NOMO-1 (cell line): ENCODE measurements around the gene MECP2.

Experiments used
- DNase-seq, 2 experiments: peaks; one replicate each; lab custom pipeline; 2025; ENCODE audit not compliant: unreplicated experiment in 2 of 2; lab: John Stamatoyannopoulos, UW

Gene MECP2

DNA sequence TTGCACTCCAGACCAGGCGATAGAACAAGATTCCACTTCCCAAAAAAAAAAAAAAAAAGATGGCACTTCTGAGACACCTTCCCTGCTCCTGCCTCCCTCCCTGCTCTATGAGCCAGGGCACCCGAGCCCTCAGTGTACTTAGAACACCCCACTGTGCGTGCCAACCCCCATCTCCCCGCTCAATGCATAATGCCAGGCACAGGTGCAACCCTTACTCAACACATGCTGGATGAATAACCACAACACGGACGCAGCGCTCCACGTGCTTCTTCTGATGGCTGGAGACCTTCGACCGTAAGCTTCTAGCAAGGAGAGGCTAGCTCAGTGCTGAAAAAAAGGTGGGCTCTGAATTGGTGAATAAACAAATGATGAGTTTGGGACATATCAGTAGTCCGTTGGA, 57.9 kb downstream of the MECP2 start:
- no peak for DNase-seq

DNA sequence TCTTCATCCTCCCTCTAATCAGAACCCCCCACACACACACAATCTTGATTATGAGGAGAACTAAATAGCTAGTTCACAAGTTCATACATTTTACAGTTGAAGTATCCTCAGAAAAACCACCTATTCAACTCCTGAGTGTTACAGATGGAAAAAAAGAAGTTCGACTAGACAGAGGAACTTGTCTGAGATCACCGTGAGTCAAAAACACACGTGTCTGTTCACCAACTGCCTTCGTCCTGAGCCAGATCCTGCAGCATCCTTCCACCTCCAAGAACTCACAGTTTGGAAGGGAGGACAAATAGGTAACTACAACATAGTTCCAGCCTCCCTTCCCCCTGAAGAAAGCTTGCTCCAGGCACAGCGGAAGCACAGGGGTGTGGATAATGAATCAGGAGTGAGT, 58.9 kb downstream of the MECP2 start:
- DNase-seq = no peak

- no peak for DNase-seq
Measured at GRCh38 chrX:154037754-154038153, 59.8 kb downstream of the MECP2 start.

DNA sequence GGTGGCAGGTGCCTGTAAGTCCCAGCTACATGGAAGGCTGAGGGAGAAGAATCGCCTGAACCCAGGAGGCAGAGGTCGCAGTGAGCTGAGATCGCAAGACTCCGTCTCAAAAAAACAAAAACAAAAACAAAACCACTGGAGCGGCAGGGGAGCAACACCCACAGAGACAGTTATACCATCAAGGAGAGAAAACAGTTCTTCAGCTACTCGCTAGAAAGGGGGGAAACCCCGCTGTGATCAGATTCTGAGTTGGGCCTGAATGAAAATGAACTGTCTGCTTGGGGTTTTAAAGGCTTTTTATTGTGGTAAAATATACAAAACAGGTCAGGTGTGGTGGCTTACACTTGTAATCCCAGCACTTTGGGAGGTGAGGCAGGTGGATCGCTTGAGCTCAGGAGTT, 61.0 kb downstream of the MECP2 start:
- no peak for DNase-seq

DNA sequence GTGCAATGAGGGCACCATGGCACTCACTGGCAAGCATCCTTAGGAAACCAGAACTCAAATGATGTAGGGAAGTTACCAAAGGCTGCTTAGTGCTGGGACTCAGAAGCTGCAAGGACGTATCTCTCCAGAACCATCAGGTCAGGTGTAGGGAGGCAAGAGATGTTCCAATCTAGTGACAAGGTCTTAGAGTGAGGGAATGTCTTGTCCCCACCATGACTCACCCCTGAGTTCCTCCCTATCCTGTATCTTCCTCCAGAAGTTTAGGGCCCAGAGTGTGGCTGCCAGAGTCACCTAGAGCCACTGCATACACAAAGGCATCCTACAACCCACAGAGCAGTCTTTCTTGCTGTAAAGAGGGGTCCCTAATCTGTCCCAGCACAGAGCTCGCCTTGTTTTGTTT, 63.7 kb downstream of the MECP2 start:
- DNase-seq = no peak

- no peak for DNase-seq
Measured at GRCh38 chrX:154032653-154033052, 64.9 kb downstream of the MECP2 start.

- DNase-seq = no peak
Measured at GRCh38 chrX:154032160-154032559, 65.4 kb downstream of the MECP2 start.

DNA sequence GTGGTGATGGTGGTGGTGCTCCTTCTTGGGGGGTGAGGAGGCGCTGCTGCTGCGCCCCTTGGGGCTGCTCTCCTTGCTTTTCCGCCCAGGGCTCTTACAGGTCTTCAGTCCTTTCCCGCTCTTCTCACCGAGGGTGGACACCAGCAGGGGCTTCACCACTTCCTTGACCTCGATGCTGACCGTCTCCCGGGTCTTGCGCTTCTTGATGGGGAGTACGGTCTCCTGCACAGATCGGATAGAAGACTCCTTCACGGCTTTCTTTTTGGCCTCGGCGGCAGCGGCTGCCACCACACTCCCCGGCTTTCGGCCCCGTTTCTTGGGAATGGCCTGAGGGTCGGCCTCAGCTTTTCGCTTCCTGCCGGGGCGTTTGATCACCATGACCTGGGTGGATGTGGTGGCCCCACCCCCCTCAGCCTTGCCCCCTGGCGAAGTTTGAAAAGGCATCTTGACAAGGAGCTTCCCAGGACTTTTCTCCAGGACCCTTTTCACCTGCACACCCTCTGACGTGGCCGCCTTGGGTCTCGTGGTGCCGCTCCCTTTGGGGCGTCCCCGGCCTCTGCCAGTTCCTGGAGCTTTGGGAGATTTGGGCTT, 66.7 kb downstream of the MECP2 start:
- no peak for DNase-seq

GRCh38 chrX:154030266-154030665, 67.3 kb downstream of the MECP2 start:
- DNase-seq = no peak

DNA sequence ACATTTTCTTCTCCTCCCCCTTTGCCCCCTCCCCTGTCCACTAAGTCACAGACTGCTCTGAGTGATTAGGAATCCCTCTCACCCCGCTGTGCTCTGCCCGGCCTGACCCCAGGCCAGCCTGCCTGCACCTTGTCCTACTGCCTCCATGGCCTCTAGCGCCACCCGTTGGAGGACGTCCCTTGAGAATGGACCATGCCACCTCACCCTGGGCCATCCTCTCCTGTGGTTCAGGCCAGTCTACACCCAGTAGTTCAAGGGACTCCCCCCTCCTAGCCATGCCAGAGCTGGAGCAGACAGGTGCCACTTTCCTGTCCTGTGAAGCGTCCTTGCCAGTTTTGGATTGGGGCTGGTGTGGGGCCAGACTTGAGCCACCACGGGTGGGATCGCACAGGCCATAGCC, 68.1 kb downstream of the MECP2 start:
- DNase-seq = no peak

DNA sequence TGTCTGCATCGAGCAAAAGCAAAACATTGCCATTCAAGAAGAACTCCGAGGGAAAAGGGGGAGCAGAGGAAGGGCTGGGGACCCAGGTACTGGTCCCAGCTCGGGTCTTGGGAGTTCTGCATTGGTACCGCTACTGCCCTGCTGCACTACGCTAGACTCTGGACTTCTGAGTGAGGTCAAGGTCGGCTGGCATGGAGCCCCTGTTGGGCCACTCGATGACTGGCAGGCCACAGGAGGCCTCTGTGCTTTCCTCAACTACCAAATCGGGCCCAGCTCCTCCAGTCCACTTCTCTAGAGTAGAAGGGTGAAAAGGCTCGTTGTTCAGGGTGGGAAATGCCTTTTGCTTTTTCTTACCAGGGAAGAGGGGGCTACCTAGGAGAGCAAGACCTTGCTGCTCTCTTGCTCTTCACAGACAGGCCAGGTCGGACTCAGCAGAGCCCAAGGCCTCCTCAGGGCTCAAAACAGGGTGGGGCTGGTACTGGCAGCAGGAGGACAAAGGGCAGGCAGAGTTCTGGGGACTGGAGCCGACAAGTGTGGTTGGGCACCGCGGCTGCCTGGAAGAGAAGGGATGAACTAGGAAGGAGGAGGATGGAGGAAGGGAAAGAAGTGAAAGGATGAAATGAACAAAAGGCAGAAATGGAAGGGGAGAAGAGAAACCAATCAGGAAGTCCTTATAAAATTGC, 68.9 kb downstream of the MECP2 start:
- no peak for DNase-seq

- DNase-seq = no peak
Measured at GRCh38 chrX:154027986-154028385, 69.5 kb downstream of the MECP2 start.

- DNase-seq = no peak
Measured at GRCh38 chrX:154027022-154027402, 70.5 kb downstream of the MECP2 start.

DNA sequence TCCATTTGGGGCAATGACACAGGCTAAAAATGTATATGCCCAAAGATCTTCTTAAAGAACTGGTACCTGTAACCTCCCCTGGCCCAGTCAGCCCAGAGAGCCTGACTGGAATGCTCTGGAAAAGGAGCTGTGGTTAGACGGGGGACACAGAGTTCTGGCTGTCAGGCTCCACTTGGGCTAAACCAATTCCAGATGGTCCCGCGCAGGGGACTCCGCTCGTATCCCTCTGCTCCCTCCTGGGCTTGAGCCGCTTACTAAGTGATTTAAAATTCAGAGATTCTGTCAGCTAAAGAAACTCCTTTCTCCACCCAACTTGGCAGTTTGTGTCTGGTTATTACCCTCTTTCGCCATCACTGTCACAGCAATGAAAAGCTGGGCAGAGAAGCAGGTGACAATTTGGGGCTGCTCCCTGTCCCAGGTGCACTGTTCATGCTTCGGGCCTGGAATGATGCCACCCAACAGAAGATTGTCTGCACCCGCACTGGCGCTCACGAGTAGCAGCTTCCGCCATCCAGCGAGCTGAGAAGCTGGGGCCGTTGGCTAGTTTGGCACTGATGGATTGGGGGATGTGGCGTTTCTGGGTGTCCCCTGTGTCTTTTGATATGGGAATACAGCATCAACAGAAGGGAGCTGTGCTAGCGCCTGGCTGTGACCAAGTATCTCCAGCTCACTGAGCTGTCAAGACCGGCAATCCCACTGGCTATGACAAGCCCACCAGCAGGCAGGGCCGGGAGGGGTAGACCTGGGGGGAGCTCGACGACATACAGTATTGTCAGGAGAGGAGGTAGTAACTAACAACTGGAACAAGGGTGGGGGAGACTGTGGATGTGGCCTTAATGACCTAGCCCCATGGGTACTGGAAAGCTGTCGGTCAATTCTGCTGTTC, 71.1 kb downstream of the MECP2 start:
- no peak for DNase-seq

DNA sequence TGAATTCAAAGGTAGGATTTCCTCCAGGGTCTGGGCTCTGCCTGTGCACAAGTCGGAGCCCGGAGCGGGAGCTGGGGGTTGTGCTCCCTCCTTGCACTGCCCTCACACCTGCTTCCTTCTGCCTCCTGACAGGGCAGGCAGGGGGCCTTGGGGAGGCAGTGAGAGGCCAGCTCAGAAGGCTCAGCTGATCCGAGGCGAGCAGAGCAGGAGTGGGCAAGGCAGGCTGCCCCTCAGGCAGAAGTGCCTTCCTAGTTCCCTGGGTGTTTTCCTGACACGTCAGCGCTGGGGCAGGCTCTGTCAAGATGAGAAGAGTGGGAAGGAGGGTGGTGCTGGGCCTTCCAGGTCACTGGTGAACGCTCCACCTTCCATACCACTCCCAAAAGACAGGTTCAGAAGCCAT, 72.3 kb downstream of the MECP2 start:
- DNase-seq = no peak

DNA sequence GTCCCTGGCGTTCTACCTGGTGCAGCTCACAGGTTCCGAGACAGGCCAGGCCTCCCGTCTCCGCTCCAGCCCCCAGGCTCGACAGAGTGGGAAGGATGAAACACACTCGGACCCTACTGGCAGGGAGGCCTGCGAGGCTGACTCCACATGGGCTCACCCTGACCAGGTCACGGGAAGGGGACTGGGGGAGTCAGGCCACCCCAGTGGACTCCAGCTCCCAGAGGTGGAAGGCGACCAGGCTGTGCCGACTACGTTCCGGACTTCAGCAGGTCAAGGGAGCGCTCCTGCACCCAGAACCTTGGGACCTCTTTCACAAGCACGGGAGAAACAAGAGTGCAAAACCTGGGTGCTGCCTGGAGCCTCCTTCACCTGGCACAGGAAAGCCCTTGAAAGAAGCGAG, 73.2 kb downstream of the MECP2 start:
- DNase-seq = no peak

DNA sequence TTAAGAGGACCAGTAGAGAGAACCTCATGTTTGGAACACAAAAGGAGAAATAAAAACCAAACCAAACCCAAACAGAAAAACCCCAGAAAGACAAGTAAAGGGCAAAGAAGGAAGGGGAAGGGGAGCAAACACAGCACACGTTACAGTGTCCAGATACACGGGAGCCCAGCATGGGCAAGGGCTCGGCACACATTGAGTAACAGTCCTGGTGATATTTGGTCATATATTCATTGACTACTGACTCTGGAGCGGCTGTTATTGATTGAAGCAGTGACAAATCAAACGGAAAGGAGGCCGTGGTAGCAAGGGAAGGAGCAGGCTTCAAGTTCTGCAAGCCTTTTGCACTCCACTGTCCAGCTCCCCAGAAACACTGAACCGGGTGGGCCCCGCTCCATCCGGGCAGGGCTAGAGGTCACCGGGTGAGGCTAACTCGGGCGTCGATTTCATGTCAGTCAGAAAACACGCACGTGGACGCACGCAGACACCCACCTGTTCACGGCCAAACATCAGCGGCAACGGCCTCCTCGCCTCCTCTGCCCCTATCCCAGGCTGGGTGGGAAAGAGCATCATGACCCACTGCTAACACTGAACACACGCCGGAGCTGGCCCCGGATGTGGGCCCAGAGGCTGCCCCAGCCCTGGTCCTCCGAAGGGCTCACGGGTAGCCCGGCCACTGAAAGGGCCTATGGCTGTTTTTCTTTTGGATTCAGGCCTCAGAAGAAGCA, 74.1 kb downstream of the MECP2 start:
- DNase-seq = no peak

GRCh38 chrX:154022108-154022507, 75.4 kb downstream of the MECP2 start:
- DNase-seq = no peak

DNA sequence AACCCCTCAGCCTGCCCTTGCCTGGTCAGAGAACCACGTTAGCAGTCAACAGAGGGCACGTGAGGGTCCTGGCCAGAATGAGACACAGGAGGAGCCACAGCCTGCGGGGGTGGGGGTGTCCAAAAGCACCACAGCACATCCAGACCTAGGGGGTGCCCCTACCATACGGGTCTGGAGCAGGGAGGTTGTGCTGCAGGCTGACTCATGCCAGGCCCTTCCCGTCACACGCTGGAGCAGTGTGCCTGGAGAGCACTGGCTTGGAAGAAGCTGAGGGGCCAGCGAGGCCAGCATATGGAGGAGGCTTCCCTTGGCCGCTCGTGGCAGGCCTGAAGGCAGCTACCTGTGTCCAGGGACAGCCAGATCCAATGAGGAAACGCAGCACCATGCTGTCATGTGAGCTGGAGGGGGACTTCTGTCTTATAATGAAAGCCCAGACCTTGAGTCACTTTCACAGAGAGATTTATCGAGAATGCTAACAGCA, 76.3 kb downstream of the MECP2 start:
- DNase-seq = no peak

GRCh38 chrX:154020536-154021115, 76.9 kb downstream of the MECP2 start:
- no peak for DNase-seq
